ENCODE data around the gene ATP2A1.
A peak's percentile ranks its signal among the peaks of the same experiment; 100 is the strongest.
"Not testable (repeated sequence)": the region's sequence is repeated elsewhere in the genome, so short reads cannot be mapped to it uniquely, and the experiment has no call there.

Gene ATP2A1

GRCh38 chr16:28863929-28864793 is 14.1 kb upstream of the ATP2A1 start:
- no peak for DNase-seq

- DNase-seq: no peak
Measured at GRCh38 chr16:28865001-28865688, 13.1 kb upstream of the ATP2A1 start.

GRCh38 chr16:28865722-28866453 is 12.4 kb upstream of the ATP2A1 start:
- no peak for DNase-seq

- DNase-seq: no peak
Measured at GRCh38 chr16:28866454-28866804, 11.9 kb upstream of the ATP2A1 start.

GRCh38 chr16:28867241-28867640 is 11.0 kb upstream of the ATP2A1 start:
- DNase-seq: no peak

- not testable (repeated sequence) for DNase-seq
Measured at GRCh38 chr16:28867646-28868045, 10.6 kb upstream of the ATP2A1 start.

GRCh38 chr16:28869201-28869600 is 9.1 kb upstream of the ATP2A1 start:
- DNase-seq: no peak

- no peak for DNase-seq
Measured at GRCh38 chr16:28872952-28873351, 5.3 kb upstream of the ATP2A1 start.

- DNase-seq: peak; percentile 10 to 18 (median 12)
Measured at GRCh38 chr16:28873543-28874201, 4.6 kb upstream of the ATP2A1 start.

GRCh38 chr16:28874406-28874805 is 3.9 kb upstream of the ATP2A1 start:
- no peak for DNase-seq

GRCh38 chr16:28875134-28876018 is 2.9 kb upstream of the ATP2A1 start:
- DNase-seq: no peak

GRCh38 chr16:28876019-28876659 is 2.1 kb upstream of the ATP2A1 start:
- no peak for DNase-seq

GRCh38 chr16:28876973-28877654 is 1.2 kb upstream of the ATP2A1 start:
- DNase-seq: no peak

GRCh38 chr16:28877655-28878000 is 660 bp upstream of the ATP2A1 start:
- DNase-seq: no peak

GRCh38 chr16:28879261-28879840 is 1.1 kb downstream of the ATP2A1 start:
- DNase-seq: no peak

- DNase-seq: peak; percentile 77 to 83 (median 80)
Measured at GRCh38 chr16:28879841-28880588, 1.7 kb downstream of the ATP2A1 start.

GRCh38 chr16:28880589-28880915 is 2.3 kb downstream of the ATP2A1 start:
- no peak for DNase-seq

GRCh38 chr16:28880955-28881354 is 2.7 kb downstream of the ATP2A1 start:
- no peak for DNase-seq

- not testable (repeated sequence) for DNase-seq
Measured at GRCh38 chr16:28881565-28881964, 3.3 kb downstream of the ATP2A1 start.
